Motor neuron (in vitro differentiated cells): ENCODE data around the gene ATOH8. TPM values are rescaled to one million over a fixed set of nuclear protein-coding genes. Genes with fewer than 3 reads are reported as not detected.

ENCODE experiments used
- ATAC-seq, 8 experiments: fragments of 200-7000 bp; cut with Tn5 transposase; replicated peaks in 6 of 8; 2 replicates each; pipeline ENCODE4 v1.8.0; 2021; ENCODE audit warnings: mild to moderate bottlenecking in 8 of 8, moderate library complexity in 8 of 8
- H3K27ac ChIP-seq, 2 donors: fragments of 250-450 bp; sonication (Bioruptor Pico); 2 replicates each; pipeline ENCODE4 v1.9.0; 2021; ENCODE audit warnings: antibody characterized with exemption in 2 of 2, mild to moderate bottlenecking in 2 of 2, moderate library complexity in 1 of 2
- H3K4me1 ChIP-seq, 2 donors: fragments of 250-450 bp; sonication (Bioruptor Pico); replicated peaks in 1 of 2; 2 replicates each; pipeline ENCODE4 v1.6.1; 2021; ENCODE audit warnings: antibody characterized with exemption in 2 of 2, mild to moderate bottlenecking in 2 of 2, moderate library complexity in 1 of 2
- H3K4me3 ChIP-seq, 5 donors: fragments of 250-450 bp; sonication (Bioruptor Pico); 2 replicates each; pipeline ENCODE4 v1.9.0; 2021; ENCODE audit warnings: antibody characterized with exemption in 5 of 5, mild to moderate bottlenecking in 5 of 5, moderate library complexity in 4 of 5
- WGBS, 10 experiments: fragments of 450-650 bp; shearing (Covaris generic); methylation state at CpG; one replicate each; pipeline ENCODE4 v1.0.0; 2022; 5-methylcytosine and 5-hydroxymethylcytosine counted together
- in situ Hi-C, 9 experiments: fragments of 400-800 bp; cut with MboI; loops; one replicate each; pipeline ENCODE4 v1.15.0; 2021; ENCODE audit warnings: low sequenced_read_pairs in 9 of 9, low pct_unique_long_range_greater_than_20kb in 2 of 9; ENCODE audit not compliant: unreplicated experiment in 9 of 9
- total RNA-seq, 8 experiments: library from RNA; unstranded; fragments of 300-600 nt; gene quantifications; 2 replicates each; pipeline versions ENCODE4 v1.2.3 to v1.2.4, GENCODE V29; 2022

The ATOH8 gene
- total RNA-seq, 8 experiments from 2014 or later: 0.71 to 8.6 (median 1.8) TPM

GRCh38 chr2:85750587-85751575 lies 2.9 kb upstream of the ATOH8 start:
- Histone ChIP-seq H3K4me3 (no peak overlapping the region), H3K27ac (no peak overlapping the region), H3K4me1 (peaks cover 4 to 8% of the 10 kb centered on the region in 2 donors)
- WGBS, 10 experiments: 31 to 100% (median 53%) methylated on average over 2 to 6 of the region's 15 CpGs; no CpG with 5 or more reads in 4 of the 10 experiments
- peak in 4 of 8 experiments; percentile 8 to 57 (median 45) for ATAC-seq
- in situ Hi-C loops: loop anchor here in 1 of 9 experiments (10.0 kb wide), 1 partner anchor 64 kb away; no protein-coding TSS in a partner anchor

- WGBS, 10 experiments: 56 to 100% (median 73%) methylated on average over 2 to 10 of the region's 11 CpGs; no CpG with 5 or more reads in 3 of the 10 experiments
- Histone ChIP-seq H3K27ac (no peak overlapping the region), H3K4me3 (no peak overlapping the region), H3K4me1 (peaks cover 4 to 8% of the 10 kb centered on the region in 2 donors)
- no peak for ATAC-seq
- in situ Hi-C loops: loop anchor here in 1 of 9 experiments (10.0 kb wide), 1 partner anchor 63 kb away; no protein-coding TSS in a partner anchor
Observed at GRCh38 chr2:85751627-85752026, 2.2 kb upstream of the ATOH8 start.

GRCh38 chr2:85753035-85753524 lies 711 bp upstream of the ATOH8 start:
- Histone ChIP-seq H3K4me1 (peaks cover 4 to 8% of the 10 kb centered on the region in 2 donors), H3K27ac (no peak overlapping the region), H3K4me3 (peak overlapping the region; percentile 34 to 50 (median 42))
- in situ Hi-C loops: loop anchor here in 1 of 9 experiments (10.0 kb wide), 1 partner anchor 62 kb away; no protein-coding TSS in a partner anchor
- WGBS, 10 experiments: 2 to 100% (median 8%) methylated on average over 1 to 10 of the region's 29 CpGs; no CpG with 5 or more reads in 5 of the 10 experiments
- peak in 2 of 8 experiments; percentile 15 to 29 for ATAC-seq

- ATAC-seq: peak; percentile 20 to 75 (median 60)
- H3K4me1 ChIP-seq: peaks cover 8 to 11% of the 10 kb centered on the region in 2 donors
- in situ Hi-C loops: loop anchor here in 1 of 9 experiments (10.0 kb wide), 1 partner anchor 60 kb away; no protein-coding TSS in a partner anchor
- H3K27ac ChIP-seq: peak overlapping the region in 1 of 2 donors; percentile 6
- H3K4me3 ChIP-seq: peak overlapping the region; percentile 34 to 50 (median 42)
- WGBS, 10 experiments: 0% methylated on average over 1 to 3 of the region's 93 CpGs; no CpG with 5 or more reads in 8 of the 10 experiments
Observed at GRCh38 chr2:85754313-85755095, 713 bp downstream of the ATOH8 start.

- H3K4me3 ChIP-seq: peak overlapping the region; percentile 34 to 50 (median 42)
- H3K27ac ChIP-seq: no peak overlapping the region
- peaks cover 8 to 11% of the 10 kb centered on the region in 2 donors for H3K4me1 ChIP-seq
- WGBS, 10 experiments: 0 to 20% (median 2%) methylated on average over 2 to 14 of the region's 33 CpGs; no CpG with 5 or more reads in 4 of the 10 experiments
- in situ Hi-C loops: loop anchor here in 1 of 9 experiments (10.0 kb wide), 1 partner anchor 59 kb away; no protein-coding TSS in a partner anchor
- ATAC-seq: peak in 6 of 8 experiments; percentile 1 to 25 (median 5)
Observed at GRCh38 chr2:85755122-85756027, 1.6 kb downstream of the ATOH8 start.

GRCh38 chr2:85756195-85756594 lies 2.4 kb downstream of the ATOH8 start:
- Histone ChIP-seq H3K27ac (no peak overlapping the region), H3K4me1 (peaks cover 8 to 11% of the 10 kb centered on the region in 2 donors), H3K4me3 (no peak overlapping the region)
- no CpG with 5 or more reads among the region's 6 CpGs for WGBS, 10 experiments
- in situ Hi-C loops: loop anchor here in 1 of 9 experiments (10.0 kb wide), 1 partner anchor 59 kb away; no protein-coding TSS in a partner anchor
- ATAC-seq: no peak

GRCh38 chr2:85756822-85757435 lies 3.1 kb downstream of the ATOH8 start:
- no peak overlapping the region for H3K27ac ChIP-seq
- WGBS, 10 experiments: 58 to 89% (median 75%) methylated on average over 2 to 8 of the region's 9 CpGs; no CpG with 5 or more reads in 6 of the 10 experiments
- H3K4me1 ChIP-seq: peaks cover 8 to 11% of the 10 kb centered on the region in 2 donors
- in situ Hi-C loops: loop anchor here in 1 of 9 experiments (10.0 kb wide), 1 partner anchor 58 kb away; no protein-coding TSS in a partner anchor
- ATAC-seq: no peak
- no peak overlapping the region for H3K4me3 ChIP-seq

- Histone ChIP-seq H3K4me3 (no peak overlapping the region), H3K27ac (no peak overlapping the region), H3K4me1 (peaks cover 8 to 11% of the 10 kb centered on the region in 2 donors)
- WGBS, 10 experiments: 58 to 100% (median 93%) methylated on average over 1 to 5 of the region's 5 CpGs; no CpG with 5 or more reads in 3 of the 10 experiments
- no peak for ATAC-seq
- in situ Hi-C loops: loop anchor here in 1 of 9 experiments (10.0 kb wide), 1 partner anchor 57 kb away; no protein-coding TSS in a partner anchor
Observed at GRCh38 chr2:85757860-85758259, 4.1 kb downstream of the ATOH8 start.

- H3K4me3 ChIP-seq: no peak overlapping the region
- WGBS, 10 experiments: 33 to 91% (median 87%) methylated on average over 2 to 10 of the region's 19 CpGs; no CpG with 5 or more reads in 4 of the 10 experiments
- peaks cover 10 to 12% of the 10 kb centered on the region in 2 donors for H3K4me1 ChIP-seq
- ATAC-seq: peak in 5 of 8 experiments; percentile 9 to 28 (median 21)
- no peak overlapping the region for H3K27ac ChIP-seq
- in situ Hi-C loops: loop anchor here in 1 of 9 experiments (10.0 kb wide), 1 partner anchor 56 kb away; no protein-coding TSS in a partner anchor
Observed at GRCh38 chr2:85758361-85759256, 4.8 kb downstream of the ATOH8 start.

- no peak overlapping the region for H3K27ac ChIP-seq
- H3K4me1 ChIP-seq: peaks cover 16 to 19% of the 10 kb centered on the region in 2 donors
- H3K4me3 ChIP-seq: no peak overlapping the region
- 60 to 100% methylated on average over 1 of the region's 5 CpGs; no CpG with 5 or more reads in 8 of the 10 experiments for WGBS, 10 experiments
- ATAC-seq: no peak
- in situ Hi-C loops: loop anchor here in 1 of 9 experiments (10.0 kb wide), 1 partner anchor 56 kb away; no protein-coding TSS in a partner anchor
Observed at GRCh38 chr2:85759257-85759613, 5.4 kb downstream of the ATOH8 start.
